Hepatocyte (in vitro differentiated cells): ENCODE data around the gene CDC5L.

Experiments used
- EZH2phosphoT487 ChIP-seq: fragments of 200-600 bp; sonication (generic); IDR thresholded peaks from one replicate; pipeline ENCODE4 v1.6.1; 2018; ENCODE audit warnings: antibody characterized with exemption, mild to moderate bottlenecking, low read depth, moderate library complexity; ENCODE audit not compliant: unreplicated experiment, severe bottlenecking
- TF ChIP-seq, protein P1 (sequence below): fragments of 200-600 bp; sonication (generic); IDR thresholded peaks from 2 replicates; pipeline ENCODE4 v1.5.1; 2016; ENCODE audit warnings: antibody characterized with exemption, mild to moderate bottlenecking; ENCODE audit not compliant: poor library complexity

DNA sequence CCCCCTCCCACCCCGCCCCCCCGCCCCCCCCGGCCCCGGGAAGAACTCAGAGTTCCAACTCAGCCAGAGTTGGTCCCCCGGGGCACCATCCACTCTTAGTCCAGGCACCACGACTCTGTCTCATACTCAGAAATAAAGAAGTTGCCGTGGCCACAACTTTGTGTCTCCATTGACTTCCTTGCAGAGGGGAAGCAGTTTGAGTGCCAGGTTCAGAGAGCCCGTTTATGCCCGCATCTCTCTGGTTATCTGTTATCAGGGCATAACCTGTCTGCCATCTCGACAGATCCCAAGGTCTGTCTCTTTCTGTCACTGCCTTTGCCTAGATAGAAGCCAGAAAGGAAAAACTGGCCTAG lies 605 bp downstream of the CDC5L start:
- TF ChIP-seq, protein P1, sequence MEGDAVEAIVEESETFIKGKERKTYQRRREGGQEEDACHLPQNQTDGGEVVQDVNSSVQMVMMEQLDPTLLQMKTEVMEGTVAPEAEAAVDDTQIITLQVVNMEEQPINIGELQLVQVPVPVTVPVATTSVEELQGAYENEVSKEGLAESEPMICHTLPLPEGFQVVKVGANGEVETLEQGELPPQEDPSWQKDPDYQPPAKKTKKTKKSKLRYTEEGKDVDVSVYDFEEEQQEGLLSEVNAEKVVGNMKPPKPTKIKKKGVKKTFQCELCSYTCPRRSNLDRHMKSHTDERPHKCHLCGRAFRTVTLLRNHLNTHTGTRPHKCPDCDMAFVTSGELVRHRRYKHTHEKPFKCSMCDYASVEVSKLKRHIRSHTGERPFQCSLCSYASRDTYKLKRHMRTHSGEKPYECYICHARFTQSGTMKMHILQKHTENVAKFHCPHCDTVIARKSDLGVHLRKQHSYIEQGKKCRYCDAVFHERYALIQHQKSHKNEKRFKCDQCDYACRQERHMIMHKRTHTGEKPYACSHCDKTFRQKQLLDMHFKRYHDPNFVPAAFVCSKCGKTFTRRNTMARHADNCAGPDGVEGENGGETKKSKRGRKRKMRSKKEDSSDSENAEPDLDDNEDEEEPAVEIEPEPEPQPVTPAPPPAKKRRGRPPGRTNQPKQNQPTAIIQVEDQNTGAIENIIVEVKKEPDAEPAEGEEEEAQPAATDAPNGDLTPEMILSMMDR = no peak
- TF ChIP-seq EZH2phosphoT487 = no peak
